ENCODE results near the gene XRN2.
"Not testable (repeated sequence)": the region's sequence is repeated elsewhere in the genome, so short reads cannot be mapped to it uniquely, and the experiment has no call there.

XRN2 gene

GRCh38 chr20:21398109-21399004, 95.2 kb downstream of the XRN2 start:
- DNase-seq (ENCODE audit: low read depth, low spot score): peak; percentile 30
- TF ChIP-seq CTCF (IDR thresholded peaks at IDR 0.05; ENCODE audit: low read depth, low read length): no peak
- H3K4me3 ChIP-seq (ENCODE audit: low read depth, low read length): no peak overlapping the region
- in situ Hi-C loops (cut with HindIII; ENCODE audit: low sequenced_read_pairs): no loop called here

DNA sequence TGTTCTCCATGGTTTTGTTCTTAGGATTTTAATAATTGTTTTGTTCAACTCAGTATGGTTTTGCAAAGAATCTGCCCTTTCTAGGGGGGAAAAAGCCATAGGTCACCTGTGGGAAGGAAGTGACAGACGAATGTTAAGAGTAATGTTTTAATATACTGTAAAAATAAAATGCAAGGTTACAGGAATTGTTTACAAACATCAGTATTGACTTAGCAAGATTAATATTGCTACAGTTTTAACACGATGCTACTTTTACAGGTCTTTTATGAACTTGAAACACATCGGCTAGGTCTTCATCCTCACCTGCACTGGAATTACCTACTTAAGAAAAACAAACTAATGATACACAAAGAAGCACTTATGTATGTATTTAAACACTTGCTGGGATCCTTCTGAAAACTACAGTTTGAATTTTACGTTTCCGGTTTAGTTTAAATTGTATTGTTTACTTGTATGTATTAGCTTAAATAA, 95.9 kb downstream of the XRN2 start:
- DNase-seq (ENCODE audit: low read depth, low spot score): no peak
- TF ChIP-seq CTCF (IDR thresholded peaks at IDR 0.05; ENCODE audit: low read depth, low read length): no peak
- in situ Hi-C loops (cut with HindIII; ENCODE audit: low sequenced_read_pairs): no loop called here

GRCh38 chr20:21411725-21412124, 108.6 kb downstream of the XRN2 start:
- in situ Hi-C loops (cut with HindIII; ENCODE audit: low sequenced_read_pairs): no loop called here
- no peak for DNase-seq (ENCODE audit: low read depth, low spot score)
- no peak for TF ChIP-seq CTCF (IDR thresholded peaks at IDR 0.05; ENCODE audit: low read depth, low read length)
- H3K4me3 ChIP-seq (ENCODE audit: low read depth, low read length): no peak overlapping the region

More for the DNA sequence above, 95.9 kb downstream of the XRN2 start:
- H3K4me3 ChIP-seq (ENCODE audit: low read depth, low read length): no peak overlapping the region

DNA sequence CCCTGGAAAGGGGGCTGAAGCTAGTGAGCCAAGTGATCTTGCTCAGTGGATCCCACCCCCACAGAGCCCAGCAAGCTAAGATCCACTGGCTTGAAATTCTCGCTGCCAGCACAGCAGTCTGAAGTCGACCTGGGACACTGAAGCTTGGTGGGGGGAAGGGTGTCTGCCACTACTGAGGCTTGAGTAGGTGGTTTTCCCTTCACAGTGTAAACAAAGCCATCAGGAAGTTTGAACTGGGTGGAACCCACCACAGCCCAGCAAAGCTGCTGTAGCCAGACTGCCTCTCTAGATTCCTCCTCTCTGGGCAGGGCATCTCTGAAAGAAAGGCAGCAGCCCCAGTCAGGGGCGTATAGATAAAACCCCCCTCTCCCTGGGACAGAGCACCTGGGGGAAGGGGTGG, 110.9 kb downstream of the XRN2 start:
- in situ Hi-C loops (cut with HindIII; ENCODE audit: low sequenced_read_pairs); DNase-seq (ENCODE audit: low read depth, low spot score); H3K4me3 ChIP-seq (ENCODE audit: low read depth, low read length): not testable (repeated sequence)

GRCh38 chr20:21419147-21419546, 116.0 kb downstream of the XRN2 start:
- in situ Hi-C loops (cut with HindIII; ENCODE audit: low sequenced_read_pairs); H3K4me3 ChIP-seq (ENCODE audit: low read depth, low read length); DNase-seq (ENCODE audit: low read depth, low spot score): not testable (repeated sequence)

DNA sequence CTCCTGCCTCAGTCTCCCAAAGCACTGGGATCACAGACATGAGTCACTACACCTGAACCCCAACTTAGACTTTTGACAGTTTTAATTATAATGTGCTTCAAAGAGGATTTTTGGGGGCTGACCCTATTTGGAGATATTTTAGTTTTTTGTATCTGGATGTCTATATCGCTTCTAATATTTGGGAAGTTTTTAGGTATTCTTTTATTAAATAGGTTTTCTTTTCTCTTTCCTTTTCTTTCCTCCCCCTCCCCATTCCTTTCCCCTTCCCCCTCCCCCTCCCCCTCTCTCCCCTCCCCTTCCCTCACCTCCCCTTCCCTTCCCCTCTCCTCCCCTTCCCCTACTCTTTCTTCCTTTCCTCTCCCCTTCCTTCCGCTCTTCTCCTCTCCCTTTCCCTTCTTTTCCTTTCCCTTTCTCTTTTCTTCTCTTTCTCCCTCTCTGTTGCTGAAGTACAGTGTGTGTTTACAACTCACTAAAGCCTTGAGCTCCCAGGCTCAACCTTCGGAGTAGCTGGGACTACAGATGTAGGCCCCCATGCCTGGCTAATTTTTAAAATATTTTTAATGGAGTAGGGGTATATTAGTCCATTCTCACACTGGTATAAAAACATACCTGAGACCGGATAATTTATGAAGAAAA, 118.6 kb downstream of the XRN2 start:
- in situ Hi-C loops (cut with HindIII; ENCODE audit: low sequenced_read_pairs): no loop called here
- no peak for TF ChIP-seq CTCF (IDR thresholded peaks at IDR 0.05; ENCODE audit: low read depth, low read length)
- no peak for DNase-seq (ENCODE audit: low read depth, low spot score)
- H3K4me3 ChIP-seq (ENCODE audit: low read depth, low read length): no peak overlapping the region

DNA sequence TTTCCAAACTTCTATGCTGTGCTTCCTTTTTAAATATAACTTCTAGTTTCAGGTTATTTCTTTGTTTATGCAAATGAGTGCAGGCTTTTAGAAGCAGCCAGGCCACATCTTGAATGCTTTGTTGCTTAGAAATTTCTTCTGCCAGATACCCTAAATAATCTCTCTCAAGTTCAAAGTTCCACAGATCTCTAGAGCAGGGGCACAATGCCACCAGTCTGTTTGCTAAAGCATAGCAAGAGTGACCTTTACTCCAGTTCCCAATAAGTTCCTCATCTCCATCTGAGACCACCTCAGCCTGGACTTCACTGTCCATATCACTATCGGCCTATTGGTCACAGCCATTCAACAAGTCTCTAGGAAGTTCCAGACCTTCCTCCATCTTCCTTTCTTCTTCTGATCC, 120.6 kb downstream of the XRN2 start:
- H3K4me3 ChIP-seq (ENCODE audit: low read depth, low read length); DNase-seq (ENCODE audit: low read depth, low spot score); in situ Hi-C loops (cut with HindIII; ENCODE audit: low sequenced_read_pairs): not testable (repeated sequence)

DNA sequence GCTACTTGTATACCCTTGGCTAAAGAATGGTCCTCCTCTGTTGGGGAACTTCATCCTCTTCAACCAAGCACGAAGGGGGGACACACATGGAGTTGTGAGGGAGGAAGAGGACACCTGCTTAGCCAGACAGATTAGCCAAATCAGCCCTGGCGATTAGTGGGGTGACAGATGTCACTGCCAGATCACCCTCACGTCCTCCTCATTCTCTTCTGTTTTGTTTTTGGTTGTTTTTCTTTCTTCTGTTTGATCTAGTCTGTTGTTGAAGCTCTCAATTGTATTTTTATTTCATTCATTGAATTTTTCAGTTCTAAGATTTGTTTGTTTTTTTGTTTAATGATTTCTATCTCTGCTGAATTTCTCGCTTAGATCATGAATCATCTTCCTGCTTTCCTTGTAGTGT, 121.7 kb downstream of the XRN2 start:
- no peak for DNase-seq (ENCODE audit: low read depth, low spot score)
- TF ChIP-seq CTCF (IDR thresholded peaks at IDR 0.05; ENCODE audit: low read depth, low read length): no peak
- H3K4me3 ChIP-seq (ENCODE audit: low read depth, low read length): no peak overlapping the region
- in situ Hi-C loops (cut with HindIII; ENCODE audit: low sequenced_read_pairs): no loop called here

Data from astrocyte of the spinal cord (primary cell).